Hepatocyte (in vitro differentiated cells): ENCODE data around the gene DAB1. TPM values are rescaled to one million over a fixed set of nuclear protein-coding genes. Genes with fewer than 3 reads are reported as not detected.

ENCODE experiments used
- DNase-seq: peaks from one replicate; pipeline ENCODE4 v3.0.0-alpha.2; 2016; ENCODE audit warnings: low spot score
- H2AFZ ChIP-seq: fragments of 200-600 bp; sonication (generic); 2 replicates; pipeline ENCODE4 v1.6.0; 2016; ENCODE audit warnings: antibody characterized with exemption, mild to moderate bottlenecking
- H3K27ac ChIP-seq: fragments of 200-600 bp; sonication (generic); 2 replicates; pipeline ENCODE4 v1.5.1; 2016; ENCODE audit warnings: mild to moderate bottlenecking
- H3K27me3 ChIP-seq: fragments of 200-600 bp; sonication (generic); 2 replicates; pipeline ENCODE4 v1.6.1; 2016
- H3K36me3 ChIP-seq: fragments of 200-600 bp; sonication (generic); replicated peaks from 2 replicates; pipeline ENCODE4 v1.5.1; 2016; ENCODE audit warnings: low read depth; ENCODE audit not compliant: insufficient read depth
- H3K4me1 ChIP-seq: fragments of 200-600 bp; sonication (generic); 2 replicates; pipeline ENCODE4 v1.5.1; 2016; ENCODE audit warnings: mild to moderate bottlenecking, moderate library complexity; ENCODE audit not compliant: insufficient read depth
- H3K4me2 ChIP-seq: fragments of 200-600 bp; sonication (generic); 2 replicates; pipeline ENCODE4 v1.6.0; 2016
- H3K4me3 ChIP-seq: fragments of 200-600 bp; sonication (generic); 2 replicates; pipeline ENCODE4 v1.5.1; 2016; ENCODE audit warnings: mild to moderate bottlenecking
- H3K79me2 ChIP-seq: fragments of 200-600 bp; sonication (generic); 2 replicates; pipeline ENCODE4 v1.6.0; 2017; ENCODE audit warnings: mild to moderate bottlenecking
- H3K9me2 ChIP-seq: fragments of 200-600 bp; sonication (generic); replicated peaks from 2 replicates; pipeline ENCODE4 v1.6.0; 2017; ENCODE audit warnings: mild to moderate bottlenecking; ENCODE audit not compliant: insufficient read depth
- H3K9me3 ChIP-seq: fragments of 200-600 bp; sonication (generic); 2 replicates; pipeline ENCODE4 v1.5.1; 2016; ENCODE audit warnings: low read depth, mild to moderate bottlenecking
- H4K20me1 ChIP-seq: fragments of 200-600 bp; sonication (generic); 2 replicates; pipeline ENCODE4 v1.6.0; 2016; ENCODE audit warnings: mild to moderate bottlenecking; ENCODE audit not compliant: insufficient read depth, poor library complexity, severe bottlenecking
- CTCF ChIP-seq: fragments of 200-600 bp; sonication (generic); IDR thresholded peaks from 2 replicates; pipeline ENCODE4 v1.5.1; 2016; ENCODE audit warnings: antibody characterized with exemption, mild to moderate bottlenecking; ENCODE audit not compliant: poor library complexity
- EZH2 ChIP-seq: fragments of 200-600 bp; sonication (generic); IDR thresholded peaks from 2 replicates; pipeline ENCODE4 v1.6.1; 2016; ENCODE audit warnings: antibody characterized with exemption, mild to moderate bottlenecking, borderline replicate concordance
- EZH2phosphoT487 ChIP-seq: fragments of 200-600 bp; sonication (generic); IDR thresholded peaks from one replicate; pipeline ENCODE4 v1.6.1; 2018; ENCODE audit warnings: antibody characterized with exemption, mild to moderate bottlenecking, low read depth, moderate library complexity; ENCODE audit not compliant: unreplicated experiment, severe bottlenecking
- WGBS: methylation state at CpG from one replicate; pipeline ENCODE4 v1.1.6; 2016; ENCODE audit warnings: low lambda C conversion rate; ENCODE audit errors: missing lambda C conversion rate; 5-methylcytosine and 5-hydroxymethylcytosine counted together
- polyA plus RNA-seq: library from polyadenylated mRNA; unstranded; fragments of >200 nt; fragmentation: Nextera tagmentation; extraction: Ambion mirVana; gene quantifications from 2 replicates; pipeline ENCODE4 v1.2.1, GENCODE V29; 2016
- total RNA-seq: library from RNA; depleted of rRNA; stranded (reverse); fragments of >200 nt; gene quantifications from 2 replicates; pipeline ENCODE4 v1.2.3, GENCODE V29; 2014

The DAB1 gene
- total and polyA plus RNA-seq, 2 experiments from 2014 or later, result 19.5 to 37.6 TPM

DNA sequence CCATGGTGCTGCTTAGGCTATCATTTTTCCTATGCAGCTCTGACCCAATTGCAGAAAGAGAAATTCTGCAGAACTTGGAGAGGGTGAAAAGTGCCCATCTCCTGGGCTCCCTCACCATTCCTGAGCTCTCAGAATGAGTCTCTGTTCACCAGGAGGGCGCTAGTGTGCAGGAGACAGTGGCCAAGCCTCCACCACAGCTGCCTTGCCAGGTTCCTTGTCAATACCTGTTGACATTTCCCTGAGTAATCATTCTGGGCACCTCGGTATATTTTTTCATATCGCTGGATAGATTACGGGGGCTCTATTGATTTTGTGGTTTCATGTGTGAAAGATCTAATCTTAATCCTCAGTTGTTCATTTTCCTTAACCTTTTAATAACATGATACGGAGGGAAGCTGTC is 445.0 kb downstream of the DAB1 start:
- no peaks in the 10 kb centered on the region for H3K27me3 ChIP-seq
- no peak for TF ChIP-seq EZH2phosphoT487
- TF ChIP-seq EZH2, result no peak
- TF ChIP-seq CTCF, result no peak
- 74% methylated on average over 5 of the region's 5 CpGs for WGBS
- H3K4me1 ChIP-seq, result no peaks in the 10 kb centered on the region
- H3K79me2 ChIP-seq, result no peaks in the 10 kb centered on the region
- H3K36me3 ChIP-seq, result no peaks in the 10 kb centered on the region
- H3K9me2 ChIP-seq, result no peaks in the 10 kb centered on the region
- H4K20me1 ChIP-seq, result no peaks in the 10 kb centered on the region
- H3K4me2 ChIP-seq, result no peak overlapping the region
- H2AFZ ChIP-seq, result no peak overlapping the region
- H3K27ac ChIP-seq, result no peak overlapping the region
- no peak for DNase-seq
- no peak overlapping the region for H3K4me3 ChIP-seq
- no peaks in the 10 kb centered on the region for H3K9me3 ChIP-seq

GRCh38 chr1:56977910-56978309 is 445.9 kb downstream of the DAB1 start:
- DNase-seq, result no peak
- Histone ChIP-seq H3K27me3 (no peaks in the 10 kb centered on the region), H3K9me2 (no peaks in the 10 kb centered on the region), H2AFZ (no peak overlapping the region), H3K27ac (no peak overlapping the region), H3K9me3 (no peaks in the 10 kb centered on the region), H3K4me2 (no peak overlapping the region), H3K4me1 (no peaks in the 10 kb centered on the region), H4K20me1 (no peaks in the 10 kb centered on the region), H3K4me3 (no peak overlapping the region), H3K36me3 (no peaks in the 10 kb centered on the region), H3K79me2 (no peaks in the 10 kb centered on the region)
- TF ChIP-seq CTCF (no peak), EZH2 (no peak), EZH2phosphoT487 (no peak)
- 84% methylated on average over 4 of the region's 4 CpGs for WGBS

DNA sequence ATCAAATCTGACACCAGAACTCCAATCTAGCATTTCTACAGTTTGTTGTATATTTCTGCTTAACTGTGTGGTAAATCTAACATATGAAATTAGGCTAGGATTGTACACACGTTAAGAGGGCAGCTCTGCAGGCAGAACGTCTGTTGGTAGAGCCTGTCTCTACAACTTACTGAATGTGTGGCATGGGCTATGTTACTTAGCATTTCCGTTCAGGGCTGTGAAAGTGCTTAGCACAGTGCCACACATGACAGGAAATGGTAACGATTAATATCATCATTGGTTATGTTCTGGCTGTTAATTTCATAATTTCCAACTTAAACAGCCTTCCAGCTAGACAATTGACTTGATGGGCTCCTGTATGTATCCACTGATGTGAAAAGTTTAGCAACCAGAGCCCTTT is 448.4 kb downstream of the DAB1 start:
- Histone ChIP-seq H3K4me1 (no peaks in the 10 kb centered on the region), H3K27me3 (no peaks in the 10 kb centered on the region), H3K27ac (no peak overlapping the region), H3K79me2 (no peaks in the 10 kb centered on the region), H3K4me3 (no peak overlapping the region), H3K4me2 (no peak overlapping the region), H4K20me1 (no peaks in the 10 kb centered on the region), H3K9me3 (no peaks in the 10 kb centered on the region), H3K36me3 (no peaks in the 10 kb centered on the region), H2AFZ (no peak overlapping the region), H3K9me2 (no peaks in the 10 kb centered on the region)
- DNase-seq, result no peak
- WGBS, result 87% methylated on average over 4 of the region's 4 CpGs
- TF ChIP-seq EZH2 (no peak), EZH2phosphoT487 (no peak), CTCF (no peak)
